DOHH2 (cell line): ENCODE data around the gene KCNK7.

Experiments used
- CTCF ChIP-seq: fragments of 200-600 bp; sonication (generic); IDR thresholded peaks from one replicate; pipeline ENCODE4 v1.5.1; 2014; ENCODE audit warnings: antibody characterized with exemption, mild to moderate bottlenecking, low read depth, low read length; ENCODE audit not compliant: poor library complexity, severe bottlenecking
- EZH2phosphoT487 ChIP-seq: fragments of 200-600 bp; sonication (generic); IDR thresholded peaks from 2 replicates; pipeline ENCODE4 v1.6.1; 2017; ENCODE audit warnings: borderline replicate concordance, mild to moderate bottlenecking, antibody characterized with exemption, low read length, moderate library complexity, mixed read lengths

- TF ChIP-seq CTCF, result no peak
- TF ChIP-seq EZH2phosphoT487, result no peak
These were observed 3.4 kb downstream of the KCNK7 start for GRCh38 chr11:65591939-65592857.
